GM18505 (cell line): Measurements from ENCODE around the gene HTR3E.
"Not testable (repeated sequence)": the region's sequence is repeated elsewhere in the genome, so short reads cannot be mapped to it uniquely, and the experiment has no call there.

ENCODE experiments used
- ATAC-seq: cut with Tn5 transposase; IDR thresholded peaks from one replicate; pipeline ENCODE4 v1.9.1; 2021; ENCODE audit not compliant: unreplicated experiment
- POLR2A ChIP-seq: IDR thresholded peaks from 4 replicates; pipeline ENCODE4 v1.6.1; 2011; ENCODE audit warnings: borderline replicate concordance; ENCODE audit not compliant: insufficient read depth, insufficient read length; ENCODE audit errors: extremely low read depth

HTR3E gene

GRCh38 chr3:184096811-184097383, at the start of gene HTR3E:
Gene HTR3E (plus strand): TSS chr3:184097064. CDS start chr3:184097530, 466 bp downstream.
- TF ChIP-seq POLR2A = no peak
- no peak for ATAC-seq

- no peak for TF ChIP-seq POLR2A
- no peak for ATAC-seq
Observed at GRCh38 chr3:184050217-184050847, 46.5 kb upstream of the HTR3E start.

- ATAC-seq = no peak
- TF ChIP-seq POLR2A = no peak
Observed at GRCh38 chr3:184052767-184053166, 44.1 kb upstream of the HTR3E start, which contains the start of gene HTR3C. Gene HTR3C (plus strand): TSS chr3:184053047. CDS start chr3:184053081, 34 bp downstream.

- TF ChIP-seq POLR2A = no peak
Observed at GRCh38 chr3:184058029-184058428, 38.8 kb upstream of the HTR3E start.

GRCh38 chr3:184059424-184059823, 37.4 kb upstream of the HTR3E start:
- no peak for ATAC-seq
- TF ChIP-seq POLR2A = no peak

More at GRCh38 chr3:184058029-184058428, 38.8 kb upstream of the HTR3E start:
- no peak for ATAC-seq

GRCh38 chr3:184062637-184063036, 34.2 kb upstream of the HTR3E start:
- no peak for ATAC-seq
- TF ChIP-seq POLR2A = no peak

GRCh38 chr3:184066211-184066610, 30.7 kb upstream of the HTR3E start:
- no peak for ATAC-seq
- no peak for TF ChIP-seq POLR2A

- no peak for ATAC-seq
Observed at GRCh38 chr3:184067573-184068055, 29.2 kb upstream of the HTR3E start.

GRCh38 chr3:184068344-184068743, 28.5 kb upstream of the HTR3E start:
- no peak for ATAC-seq
- TF ChIP-seq POLR2A = no peak

More at GRCh38 chr3:184067573-184068055, 29.2 kb upstream of the HTR3E start:
- TF ChIP-seq POLR2A = no peak

GRCh38 chr3:184071142-184071541, 25.7 kb upstream of the HTR3E start:
- ATAC-seq = not testable (repeated sequence)

- TF ChIP-seq POLR2A = no peak
- no peak for ATAC-seq
Observed at GRCh38 chr3:184073621-184074020, 23.2 kb upstream of the HTR3E start.

GRCh38 chr3:184075901-184076300, 21.0 kb upstream of the HTR3E start:
- no peak for TF ChIP-seq POLR2A
- ATAC-seq = no peak

GRCh38 chr3:184077881-184078280, 19.0 kb upstream of the HTR3E start:
- no peak for TF ChIP-seq POLR2A

GRCh38 chr3:184078851-184079250, 18.0 kb upstream of the HTR3E start:
- TF ChIP-seq POLR2A = no peak

More at GRCh38 chr3:184077881-184078280, 19.0 kb upstream of the HTR3E start:
- ATAC-seq = no peak

More at GRCh38 chr3:184078851-184079250, 18.0 kb upstream of the HTR3E start:
- ATAC-seq = no peak
